Lung (tissue), 12 donors: ENCODE results near the gene GUCY1A2. TPM values are rescaled to one million over a fixed set of nuclear protein-coding genes. Genes with fewer than 3 reads are reported as not detected.

ENCODE experiments used
- ATAC-seq: fragments of 200-7000 bp; cut with Tn5 transposase; one replicate; pipeline ENCODE4 v1.9.1; 2020; ENCODE audit warnings: moderate number of reproducible peaks; ENCODE audit not compliant: insufficient read depth, low FRiP score
- DNase-seq, 3 donors: peaks; one replicate each; pipeline ENCODE4 v3.0.0-alpha.2; 2013 to 2017
- H3K27ac ChIP-seq, 2 donors: one replicate each; pipeline ENCODE4 v1.5.1; 2013; ENCODE audit warnings: mild to moderate bottlenecking in 2 of 2, moderate library complexity in 2 of 2, control low read depth in 1 of 2, inconsistent platforms in 1 of 2, low read depth in 1 of 2, low read length in 1 of 2
- H3K27me3 ChIP-seq, 3 donors: one replicate each; pipeline ENCODE4 v1.5.1; 2013; ENCODE audit warnings: low read length in 2 of 3; ENCODE audit not compliant: control insufficient read depth in 3 of 3, insufficient read depth in 3 of 3
- H3K36me3 ChIP-seq, 4 donors: one replicate each; pipeline ENCODE4 v1.5.1; 2013; ENCODE audit warnings: low read length in 4 of 4, mild to moderate bottlenecking in 1 of 4, moderate library complexity in 1 of 4; ENCODE audit not compliant: control insufficient read depth in 4 of 4, insufficient read depth in 4 of 4
- H3K4me1 ChIP-seq, 5 donors: one replicate each; pipeline ENCODE4 v1.5.1; 2013; ENCODE audit warnings: low read length in 5 of 5, mild to moderate bottlenecking in 2 of 5, moderate library complexity in 1 of 5; ENCODE audit not compliant: control insufficient read depth in 5 of 5, insufficient read depth in 5 of 5
- H3K4me3 ChIP-seq: one replicate; pipeline ENCODE4 v1.5.1; 2013; ENCODE audit warnings: mild to moderate bottlenecking, control low read depth, moderate library complexity
- H3K9ac ChIP-seq, 2 donors: one replicate each; pipeline ENCODE4 v1.5.1; 2013; ENCODE audit warnings: low read length in 2 of 2, control low read depth in 1 of 2; ENCODE audit not compliant: insufficient read depth in 1 of 2
- H3K9me3 ChIP-seq, 4 donors: one replicate each; pipeline ENCODE4 v1.5.1; 2013; ENCODE audit warnings: low read length in 3 of 4, mild to moderate bottlenecking in 1 of 4, moderate library complexity in 1 of 4; ENCODE audit not compliant: control insufficient read depth in 4 of 4, insufficient read depth in 3 of 4
- WGBS, 2 donors: extraction: QIAGEN DNeasy Blood & Tissue Kit; methylation state at CpG; one replicate each; pipeline ENCODE4 v1.1.7; 2013; 5-methylcytosine and 5-hydroxymethylcytosine counted together
- polyA plus RNA-seq, 2 donors: library from polyadenylated mRNA; stranded (reverse); fragments of 200-250 nt; gene quantifications; one replicate each; pipeline ENCODE4 v1.2.1, GENCODE V29; 2013
- total RNA-seq, 2 donors: library from RNA; depleted of rRNA in 1 of 2; stranded (reverse); fragments of >200 nt in 1 of 2; gene quantifications; one replicate each; pipeline ENCODE4 v1.2.1, GENCODE V29; 2014 to 2021
- TF ChIP-seq, protein P1 (sequence below): IDR thresholded peaks from 2 replicates; pipeline ENCODE4 v1.5.1; 2012; ENCODE audit warnings: mild to moderate bottlenecking; ENCODE audit errors: control extremely low read depth, extremely low read depth
- donor health status: control.
- donor health status: control.
- donor health status: Bipolar disorder and iron deficiency.
- donor health status: healthy.
- donor health status: DM: yes; HTN: yes; CAD: no.

Gene GUCY1A2
- total and polyA plus RNA-seq, 4 donors = 1.3 to 55.2 (median 5.7) TPM

DNA sequence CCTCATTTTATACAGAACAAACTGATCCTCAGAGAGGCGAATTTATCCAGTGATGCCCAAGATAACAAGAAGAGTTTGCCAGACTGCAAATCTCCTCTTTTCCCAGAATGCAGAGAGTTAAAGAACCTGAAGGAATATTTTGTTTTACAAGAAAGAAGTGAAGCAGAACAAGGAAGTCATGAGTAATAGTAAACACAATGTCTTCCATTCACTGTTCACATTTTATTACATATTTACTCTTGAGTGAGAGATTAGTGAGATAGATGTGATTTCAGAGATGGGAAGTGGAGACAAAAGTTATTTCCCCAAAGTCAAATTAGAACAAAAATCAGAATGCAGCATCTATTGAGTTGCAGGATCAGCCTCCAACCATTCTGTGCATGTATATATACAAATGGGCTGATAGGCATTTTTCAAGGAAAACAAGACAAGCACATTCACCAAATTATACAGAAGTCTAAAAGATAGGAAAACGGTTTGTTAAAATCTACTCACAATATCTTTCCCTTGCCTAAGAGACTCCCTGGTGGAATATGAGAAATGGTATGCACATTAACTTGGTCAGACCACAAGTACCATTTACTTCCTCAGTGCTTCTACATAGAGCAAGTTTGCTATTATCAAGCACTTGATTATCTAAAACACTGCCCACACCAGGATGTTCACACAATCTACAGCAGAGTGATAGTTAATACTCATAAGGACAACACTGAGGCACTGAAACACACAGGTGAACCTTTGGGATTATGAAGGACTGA lies 12.0 kb downstream of the GUCY1A2 start:
- Histone ChIP-seq H3K27me3 (no peaks in the 10 kb centered on the region), H3K9me3 (no peaks in the 10 kb centered on the region), H3K4me1 (peaks cover 0 to 8% (median 0%) of the 10 kb centered on the region in 5 donors), H3K36me3 (peaks cover 0 to 5% (median 2%) of the 10 kb centered on the region in 4 donors), H3K4me3 (no peak overlapping the region), H3K27ac (no peak overlapping the region), H3K9ac (no peak overlapping the region)
- DNase-seq (no peak), ATAC-seq (no peak)
- WGBS, 2 donors = 66 to 78% methylated on average over 2 of the region's 2 CpGs
- TF ChIP-seq, protein P1, sequence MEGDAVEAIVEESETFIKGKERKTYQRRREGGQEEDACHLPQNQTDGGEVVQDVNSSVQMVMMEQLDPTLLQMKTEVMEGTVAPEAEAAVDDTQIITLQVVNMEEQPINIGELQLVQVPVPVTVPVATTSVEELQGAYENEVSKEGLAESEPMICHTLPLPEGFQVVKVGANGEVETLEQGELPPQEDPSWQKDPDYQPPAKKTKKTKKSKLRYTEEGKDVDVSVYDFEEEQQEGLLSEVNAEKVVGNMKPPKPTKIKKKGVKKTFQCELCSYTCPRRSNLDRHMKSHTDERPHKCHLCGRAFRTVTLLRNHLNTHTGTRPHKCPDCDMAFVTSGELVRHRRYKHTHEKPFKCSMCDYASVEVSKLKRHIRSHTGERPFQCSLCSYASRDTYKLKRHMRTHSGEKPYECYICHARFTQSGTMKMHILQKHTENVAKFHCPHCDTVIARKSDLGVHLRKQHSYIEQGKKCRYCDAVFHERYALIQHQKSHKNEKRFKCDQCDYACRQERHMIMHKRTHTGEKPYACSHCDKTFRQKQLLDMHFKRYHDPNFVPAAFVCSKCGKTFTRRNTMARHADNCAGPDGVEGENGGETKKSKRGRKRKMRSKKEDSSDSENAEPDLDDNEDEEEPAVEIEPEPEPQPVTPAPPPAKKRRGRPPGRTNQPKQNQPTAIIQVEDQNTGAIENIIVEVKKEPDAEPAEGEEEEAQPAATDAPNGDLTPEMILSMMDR = no peak

DNA sequence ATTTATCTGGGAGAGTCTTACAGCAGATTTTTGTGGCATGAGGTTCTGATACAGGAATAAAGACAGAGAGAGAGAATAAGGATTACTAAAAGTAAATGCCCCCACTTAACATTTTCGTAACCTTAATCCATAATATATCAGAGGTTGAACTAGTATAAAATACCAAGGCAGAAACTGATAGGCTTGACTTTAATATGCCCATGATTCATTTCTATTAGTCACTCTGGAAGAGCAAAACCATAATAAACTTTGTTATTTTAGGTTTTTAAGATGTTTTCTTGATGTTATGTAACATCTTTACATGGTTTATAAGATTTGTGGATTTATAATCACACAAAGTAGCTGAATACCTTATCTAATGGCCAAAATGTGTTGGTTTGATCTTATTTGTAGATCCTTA lies 19.1 kb downstream of the GUCY1A2 start:
- 83 to 92% methylated on average over 1 of the region's 1 CpG for WGBS, 2 donors
- peaks cover 0 to 23% (median 0%) of the 10 kb centered on the region in 5 donors for H3K4me1 ChIP-seq
- no peak for ATAC-seq

DNA sequence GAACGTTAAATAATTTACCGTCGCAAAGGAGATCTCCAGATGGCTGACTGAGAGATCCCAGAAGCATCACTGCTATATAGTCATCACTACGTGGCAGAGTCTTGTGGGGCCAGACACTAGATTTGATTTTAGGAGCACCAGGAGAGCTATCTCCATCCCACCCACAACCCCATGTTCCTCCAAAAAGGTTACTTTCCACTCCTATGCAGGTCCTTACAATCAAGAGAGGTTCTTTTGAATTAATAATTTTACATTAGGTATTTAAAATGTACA lies 19.4 kb downstream of the GUCY1A2 start:
- Histone ChIP-seq H3K4me1 (peaks cover 0 to 23% (median 0%) of the 10 kb centered on the region in 5 donors), H3K9ac (no peak overlapping the region), H3K36me3 (no peaks in the 10 kb centered on the region), H3K4me3 (no peak overlapping the region), H3K9me3 (no peaks in the 10 kb centered on the region), H3K27ac (no peak overlapping the region), H3K27me3 (no peaks in the 10 kb centered on the region)
- DNase-seq (no peak), ATAC-seq (no peak)
- WGBS, 2 donors = 52 to 66% methylated on average over 4 of the region's 4 CpGs
- TF ChIP-seq, protein P1 = no peak

More for the DNA sequence above, 19.1 kb downstream of the GUCY1A2 start:
- no peak overlapping the region for H3K27ac ChIP-seq
- H3K36me3 ChIP-seq = no peaks in the 10 kb centered on the region
- DNase-seq = no peak
- no peak overlapping the region for H3K4me3 ChIP-seq
- TF ChIP-seq, protein P1 = no peak
- H3K9me3 ChIP-seq = no peaks in the 10 kb centered on the region
- H3K27me3 ChIP-seq = no peaks in the 10 kb centered on the region
- no peak overlapping the region for H3K9ac ChIP-seq
